ENCODE measurements around the gene PURB.
"Not testable (repeated sequence)": the region's sequence is repeated elsewhere in the genome, so short reads cannot be mapped to it uniquely, and the experiment has no call there.

The PURB gene

GRCh38 chr7:44882899-44883298 is 2.4 kb downstream of the PURB start:
- no peak overlapping the region for H3K27ac ChIP-seq
- peak overlapping the region; percentile 93 for H3K4me3 ChIP-seq
- no peak for DNase-seq (ENCODE audit: low spot score)
- no peak for TF ChIP-seq CTCF (IDR thresholded peaks at IDR 0.05)

GRCh38 chr7:44881610-44882009 is 3.7 kb downstream of the PURB start:
- H3K27ac ChIP-seq: no peak overlapping the region
- no peak for DNase-seq (ENCODE audit: low spot score)
- H3K4me3 ChIP-seq: peak overlapping the region; percentile 93
- no peak for TF ChIP-seq CTCF (IDR thresholded peaks at IDR 0.05)

GRCh38 chr7:44881066-44881600 is 4.2 kb downstream of the PURB start:
- TF ChIP-seq CTCF (IDR thresholded peaks at IDR 0.05): no peak
- Histone ChIP-seq H3K27ac (no peak overlapping the region), H3K4me3 (peak overlapping the region; percentile 93)
- no peak for DNase-seq (ENCODE audit: low spot score)

- peak overlapping the region; percentile 93 for H3K4me3 ChIP-seq
- H3K27ac ChIP-seq: no peak overlapping the region
- TF ChIP-seq CTCF (IDR thresholded peaks at IDR 0.05): no peak
- DNase-seq (ENCODE audit: low spot score): no peak
Observed at GRCh38 chr7:44880317-44881018, 4.9 kb downstream of the PURB start.

- Histone ChIP-seq H3K27ac (no peak overlapping the region), H3K4me3 (no peak overlapping the region)
- no peak for TF ChIP-seq CTCF (IDR thresholded peaks at IDR 0.05)
- no peak for DNase-seq (ENCODE audit: low spot score)
Observed at GRCh38 chr7:44876393-44876792, 8.9 kb downstream of the PURB start.

GRCh38 chr7:44875241-44875640 is 10.1 kb downstream of the PURB start:
- Histone ChIP-seq H3K4me3 (no peak overlapping the region), H3K27ac (no peak overlapping the region)
- DNase-seq (ENCODE audit: low spot score): no peak
- no peak for TF ChIP-seq CTCF (IDR thresholded peaks at IDR 0.05)

- no peak for TF ChIP-seq CTCF (IDR thresholded peaks at IDR 0.05)
- Histone ChIP-seq H3K4me3 (no peak overlapping the region), H3K27ac (no peak overlapping the region)
- no peak for DNase-seq (ENCODE audit: low spot score)
Observed at GRCh38 chr7:44872787-44873186, 12.5 kb downstream of the PURB start.

GRCh38 chr7:44871918-44872317 is 13.4 kb downstream of the PURB start:
- not testable (repeated sequence) for H3K27ac ChIP-seq; H3K4me3 ChIP-seq; DNase-seq (ENCODE audit: low spot score)

GRCh38 chr7:44870780-44871179 is 14.6 kb downstream of the PURB start:
- not testable (repeated sequence) for H3K4me3 ChIP-seq; DNase-seq (ENCODE audit: low spot score); H3K27ac ChIP-seq

GRCh38 chr7:44870336-44870735 is 15.0 kb downstream of the PURB start:
- H3K27ac ChIP-seq; DNase-seq (ENCODE audit: low spot score); H3K4me3 ChIP-seq: not testable (repeated sequence)

All from coronary artery (tissue), 2 donors.